ENCODE data around the gene OSBPL3.
"Not testable (repeated sequence)": the region's sequence is repeated elsewhere in the genome, so short reads cannot be mapped to it uniquely, and the experiment has no call there.

OSBPL3 gene

GRCh38 chr7:24795407-24795767, 184.6 kb downstream of the OSBPL3 start:
- Histone ChIP-seq H3K27ac (ENCODE audit: extremely low read depth, low read depth, low read length) (no peak overlapping the region), H3K4me1 (ENCODE audit: control insufficient read depth, insufficient read depth, low read length) (no peaks in the 10 kb centered on the region), H3K4me3 (ENCODE audit: low read depth, low read length) (no peak overlapping the region), H3K36me3 (ENCODE audit: control insufficient read depth in 2 of 2, insufficient read depth in 1 of 2, low read length in 2 of 2) (no peaks in the 10 kb centered on the region; a peak in 1 of 3 replicates), H3K9me3 (ENCODE audit: control insufficient read depth, insufficient read depth, low read depth, low read length) (no peaks in the 10 kb centered on the region)
- TF ChIP-seq PRDM6 (tag by site-specific recombination; IDR thresholded peaks at IDR 0.05) (no peak), ZNF423 (tag by site-specific recombination; IDR thresholded peaks at IDR 0.05) (no peak), GLI4 (tag by site-specific recombination; IDR thresholded peaks at IDR 0.05) (no peak), ZNF623 (tag by site-specific recombination; IDR thresholded peaks at IDR 0.05) (no peak)
- POLR2A ChIA-PET = no interaction called here
- CTCF ChIA-PET = no interaction called here

GRCh38 chr7:24794751-24795406, 185.1 kb downstream of the OSBPL3 start:
- H3K27ac ChIP-seq (ENCODE audit: extremely low read depth, low read depth, low read length); H3K9me3 ChIP-seq (ENCODE audit: control insufficient read depth, insufficient read depth, low read depth, low read length); H3K4me1 ChIP-seq (ENCODE audit: control insufficient read depth, insufficient read depth, low read length); H3K36me3 ChIP-seq (ENCODE audit: control insufficient read depth in 2 of 2, insufficient read depth in 1 of 2, low read length in 2 of 2); H3K4me3 ChIP-seq (ENCODE audit: low read depth, low read length); POLR2A ChIA-PET: not testable (repeated sequence)
- CTCF ChIA-PET = interaction anchor here (1.5 kb wide), 1 partner anchor 298 kb away, joined by 3 read pairs; no protein-coding TSS in a partner anchor

- Histone ChIP-seq H3K4me3 (ENCODE audit: low read depth, low read length) (no peak overlapping the region), H3K27ac (ENCODE audit: extremely low read depth, low read depth, low read length) (no peak overlapping the region), H3K36me3 (ENCODE audit: control insufficient read depth in 2 of 2, insufficient read depth in 1 of 2, low read length in 2 of 2) (no peaks in the 10 kb centered on the region), H3K4me1 (ENCODE audit: control insufficient read depth, insufficient read depth, low read length) (no peaks in the 10 kb centered on the region), H3K9me3 (ENCODE audit: control insufficient read depth, insufficient read depth, low read depth, low read length) (no peaks in the 10 kb centered on the region)
- TF ChIP-seq ZNF521 (tag by site-specific recombination; IDR thresholded peaks at IDR 0.05) (no peak), ZBTB20 (tag by site-specific recombination; IDR thresholded peaks at IDR 0.05) (no peak), ZNF596 (tag by site-specific recombination; IDR thresholded peaks at IDR 0.05) (peak; percentile 30; the same call in 1 of the 2 replicates)
- POLR2A ChIA-PET = no interaction called here
- CTCF ChIA-PET = interaction anchor here (1.5 kb wide), 1 partner anchor 299 kb away, joined by 3 read pairs; no protein-coding TSS in a partner anchor
These were observed 185.9 kb downstream of the OSBPL3 start for GRCh38 chr7:24793982-24794648.

GRCh38 chr7:24788961-24789576, 190.9 kb downstream of the OSBPL3 start:
- no peaks in the 10 kb centered on the region for H3K9me3 ChIP-seq (ENCODE audit: control insufficient read depth, insufficient read depth, low read depth, low read length)
- no peak for TF ChIP-seq ZNF600 (tag by site-specific recombination; IDR thresholded peaks at IDR 0.05)
- TF ChIP-seq ZFP69B (tag by site-specific recombination; IDR thresholded peaks at IDR 0.05) = no peak
- TF ChIP-seq PATZ1 (tag by site-specific recombination; IDR thresholded peaks at IDR 0.05) = no peak
- no peak for TF ChIP-seq SP2 (tag by site-specific recombination; IDR thresholded peaks at IDR 0.05)
- no peak for TF ChIP-seq ZNF530 (tag by site-specific recombination; IDR thresholded peaks at IDR 0.05; ENCODE audit: low read depth)
- no peak for TF ChIP-seq ZNF26 (tag by site-specific recombination; IDR thresholded peaks at IDR 0.05)
- POLR2A ChIA-PET = no interaction called here
- H3K4me1 ChIP-seq (ENCODE audit: control insufficient read depth, insufficient read depth, low read length) = no peaks in the 10 kb centered on the region
- no peaks in the 10 kb centered on the region for H3K36me3 ChIP-seq (ENCODE audit: control insufficient read depth in 2 of 2, insufficient read depth in 1 of 2, low read length in 2 of 2)
- H3K27ac ChIP-seq (ENCODE audit: extremely low read depth, low read depth, low read length) = no peak overlapping the region
- H3K4me3 ChIP-seq (ENCODE audit: low read depth, low read length) = no peak overlapping the region
- CTCF ChIA-PET = interaction anchor here (0.7 kb wide), 1 partner anchor 12 kb away, joined by 3 read pairs; no protein-coding TSS in a partner anchor

All from HEK293 (cell line).